Activated CD4-positive, alpha-beta memory T cell treated with anti-CD3 and anti-CD28 coated beads for 36 hours (primary cell): ENCODE measurements around the gene SLC66A2. TPM values are rescaled to one million over a fixed set of nuclear protein-coding genes. Genes with fewer than 3 reads are reported as not detected.

ENCODE experiments used
- CTCF ChIA-PET: fragments of 350-600 bp; sonication (Branson Sonifier 250); formaldehyde crosslinking; loops from one replicate; lab custom pipeline; 2021; ENCODE audit warnings: antibody characterized with exemption, inconsistent platforms; lab: Charles Lee
- POLR2A ChIA-PET: fragments of 350-600 bp; sonication (Branson Sonifier 250); formaldehyde crosslinking; loops from one replicate; lab custom pipeline; 2021; ENCODE audit warnings: antibody characterized with exemption; lab: Charles Lee
- DNase-seq: peaks from one replicate; pipeline ENCODE4 v3.0.0-alpha.2; 2020
- H3K27ac Mint-ChIP-seq: one replicate; pipeline ENCODE4 v1.8.0; 2021; ENCODE audit warnings: mixed read lengths
- H3K27me3 Mint-ChIP-seq: one replicate; pipeline ENCODE4 v1.8.0; 2021; ENCODE audit warnings: mixed read lengths
- H3K36me3 Mint-ChIP-seq: one replicate; pipeline ENCODE4 v1.8.0; 2021; ENCODE audit warnings: mixed read lengths
- H3K4me1 Mint-ChIP-seq: one replicate; pipeline ENCODE4 v1.8.0; 2021; ENCODE audit warnings: low read depth, mixed read lengths
- H3K4me3 Mint-ChIP-seq: one replicate; pipeline ENCODE4 v1.8.0; 2021; ENCODE audit warnings: mild to moderate bottlenecking, mixed read lengths
- H3K9me3 Mint-ChIP-seq: one replicate; pipeline ENCODE4 v1.8.0; 2021; ENCODE audit warnings: mixed read lengths
- intact Hi-C: fragments of 100-400 bp; cut with micrococcal nuclease; formaldehyde crosslinking; loops from one replicate; pipeline ENCODE4 v1.15.1; 2023
- total RNA-seq, 2 experiments: library from RNA; stranded (reverse); gene quantifications; one replicate each; pipeline ENCODE4 v1.2.3, GENCODE V29; 2021

Gene SLC66A2
- total RNA-seq, 2 experiments from 2014 or later = 27.2 to 29.5 TPM

DNA sequence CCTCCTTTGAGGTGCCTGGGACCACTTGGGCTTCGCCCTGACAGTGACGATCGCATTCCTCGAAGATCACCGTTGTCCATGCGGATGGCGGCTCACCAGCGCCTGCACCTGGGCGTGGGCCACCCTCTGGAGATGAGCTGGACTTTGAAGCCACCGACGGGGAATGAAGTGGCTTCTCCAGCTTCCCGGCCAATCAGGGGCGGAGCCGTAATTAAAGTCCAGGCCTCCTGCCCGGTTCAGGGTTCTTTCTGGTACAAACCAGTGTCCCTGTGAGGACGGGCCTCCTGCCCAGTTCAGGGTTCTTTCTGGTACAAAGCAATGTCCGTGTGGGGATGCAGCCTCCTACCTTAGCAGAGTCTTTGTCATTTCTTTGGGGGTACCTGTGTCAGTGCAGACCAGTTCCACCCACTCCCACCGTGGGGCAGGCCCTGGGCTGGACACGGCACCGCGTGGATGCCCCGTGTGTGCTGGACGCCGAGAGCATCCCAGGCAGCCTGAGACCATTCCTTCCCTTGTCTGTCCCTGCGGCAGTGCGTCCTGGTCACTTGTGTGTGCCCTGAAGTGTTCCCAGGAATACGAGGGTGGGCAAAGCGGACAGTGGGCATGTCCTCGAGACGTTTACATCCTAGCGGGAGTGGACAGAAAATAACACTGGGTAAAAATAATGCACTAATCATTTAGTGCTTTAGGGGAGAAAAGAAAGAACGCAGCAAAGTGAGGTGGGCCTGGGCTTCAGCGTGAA, 98.7 kb downstream of the SLC66A2 start:
- intact Hi-C loops = no loop called here
- ChIA-PET POLR2A (no interaction called here), CTCF (no interaction called here)
- H3K9me3 Mint-ChIP-seq = no peaks in the 10 kb centered on the region
- no peak overlapping the region for H3K4me3 Mint-ChIP-seq
- H3K27me3 Mint-ChIP-seq = peaks cover 10% of the 10 kb centered on the region
- no peak for DNase-seq
- no peaks in the 10 kb centered on the region for H3K4me1 Mint-ChIP-seq
- H3K27ac Mint-ChIP-seq = no peak overlapping the region
- H3K36me3 Mint-ChIP-seq = no peaks in the 10 kb centered on the region

Other genes with a start within 250 kb of the SLC66A2 start
- not detected for gene KCNG2, start 153.7 kb downstream of the SLC66A2 start, total RNA-seq
- gene HSBP1L1, start 13.0 kb upstream of the SLC66A2 start, total RNA-seq = 1 to 10 TPM; 8.5 to 8.8 TPM
- gene TXNL4A, start 36.9 kb upstream of the SLC66A2 start, total RNA-seq = 100 to 1,000 TPM; 169 to 175 TPM
- gene RBFA, start 82.8 kb upstream of the SLC66A2 start, total RNA-seq = 10 to 100 TPM; 29.5 to 31.8 TPM
- gene ADNP2, start 157.6 kb upstream of the SLC66A2 start, total RNA-seq = 10 to 100 TPM; 19.4 to 21.7 TPM